Measurements from ENCODE around the gene FAF1.
"Not testable (repeated sequence)": the region's sequence is repeated elsewhere in the genome, so short reads cannot be mapped to it uniquely, and the experiment has no call there.

FAF1 gene

GRCh38 chr1:50833216-50833615 lies 126.9 kb downstream of the FAF1 start:
- DNase-seq = no peak

- DNase-seq = no peak
These were observed 127.9 kb downstream of the FAF1 start for GRCh38 chr1:50832167-50832566.

GRCh38 chr1:50831300-50832061 lies 128.6 kb downstream of the FAF1 start:
- DNase-seq = no peak

GRCh38 chr1:50830621-50831020 lies 129.4 kb downstream of the FAF1 start:
- DNase-seq = no peak

GRCh38 chr1:50829014-50829958 lies 130.8 kb downstream of the FAF1 start:
- no peak for DNase-seq

- no peak for DNase-seq
These were observed 132.5 kb downstream of the FAF1 start for GRCh38 chr1:50827546-50827945.

GRCh38 chr1:50826792-50827191 lies 133.3 kb downstream of the FAF1 start:
- not testable (repeated sequence) for DNase-seq

- no peak for DNase-seq
These were observed 137.9 kb downstream of the FAF1 start for GRCh38 chr1:50822035-50822776.

- no peak for DNase-seq
These were observed 139.5 kb downstream of the FAF1 start for GRCh38 chr1:50820545-50820944.

GRCh38 chr1:50812346-50812745 lies 147.7 kb downstream of the FAF1 start:
- no peak for DNase-seq

GRCh38 chr1:50808296-50808695 lies 151.8 kb downstream of the FAF1 start:
- no peak for DNase-seq

GRCh38 chr1:50796272-50796671 lies 163.8 kb downstream of the FAF1 start:
- no peak for DNase-seq

- no peak for DNase-seq
These were observed 166.5 kb downstream of the FAF1 start for GRCh38 chr1:50793521-50793920.

GRCh38 chr1:50787266-50787665 lies 172.8 kb downstream of the FAF1 start:
- DNase-seq = no peak

GRCh38 chr1:50783286-50783685 lies 176.8 kb downstream of the FAF1 start:
- DNase-seq = no peak

GRCh38 chr1:50780797-50781196 lies 179.3 kb downstream of the FAF1 start:
- DNase-seq = no peak

- no peak for DNase-seq
These were observed 180.3 kb downstream of the FAF1 start for GRCh38 chr1:50779801-50780200.

- no peak for DNase-seq
These were observed 184.3 kb downstream of the FAF1 start for GRCh38 chr1:50775740-50776139.

- DNase-seq = no peak
These were observed 185.2 kb downstream of the FAF1 start for GRCh38 chr1:50774759-50775351.

- DNase-seq = no peak
These were observed 193.4 kb downstream of the FAF1 start for GRCh38 chr1:50766688-50767087.

- DNase-seq = not testable (repeated sequence)
These were observed 203.5 kb downstream of the FAF1 start for GRCh38 chr1:50756543-50756942.

- DNase-seq = not testable (repeated sequence)
These were observed 205.3 kb downstream of the FAF1 start for GRCh38 chr1:50754764-50755163.

Data from effector CD8-positive, alpha-beta T cell (primary cell).